Measurements from ENCODE around the gene AP5Z1. TPM values are rescaled to one million over a fixed set of nuclear protein-coding genes. Genes with fewer than 3 reads are reported as not detected.

The AP5Z1 gene
- polyA plus RNA-seq, 1 donor: 18.9 TPM

DNA sequence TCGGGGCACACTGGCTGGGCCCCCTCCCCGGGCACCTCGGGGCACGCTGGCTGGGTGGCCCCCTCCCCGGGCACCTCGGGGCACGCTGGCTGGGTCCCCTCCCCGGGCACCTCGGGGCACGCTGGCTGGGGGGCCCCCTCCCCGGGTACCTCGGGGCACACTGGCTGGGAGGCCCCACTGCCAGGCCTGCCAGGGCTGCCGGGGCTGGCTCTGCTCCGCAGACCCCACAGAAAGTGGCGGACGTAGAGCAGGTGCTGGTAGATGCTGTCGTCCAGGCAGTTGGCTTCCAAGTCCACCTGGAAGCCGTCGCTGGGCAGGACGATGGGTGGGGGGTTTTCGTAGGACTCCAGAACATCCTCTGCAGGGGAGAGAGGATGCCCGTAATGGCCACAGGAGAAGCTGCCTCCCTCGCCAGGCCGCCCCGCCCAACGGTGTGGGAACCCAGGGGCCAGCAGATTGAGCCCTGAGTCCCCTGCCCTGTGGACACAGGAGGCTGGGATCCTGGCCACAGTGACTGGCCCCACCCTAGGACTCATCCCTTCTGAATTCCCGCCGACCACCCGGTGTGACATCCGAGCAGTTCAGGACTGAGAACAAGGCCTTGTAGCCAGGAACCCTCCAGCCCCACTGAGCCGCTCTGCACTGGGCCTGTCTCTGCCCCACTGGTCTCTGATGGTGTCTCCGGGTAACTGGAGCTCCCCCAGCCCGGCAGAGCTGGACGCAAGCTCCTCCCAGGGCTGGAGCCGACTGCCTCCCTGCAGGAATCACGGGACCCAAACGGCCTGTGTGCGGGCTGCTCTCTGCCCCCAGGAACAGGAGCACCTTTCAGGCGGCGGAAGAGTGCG, 28.2 kb downstream of the AP5Z1 start:
- DNase-seq: peak; percentile 47

DNA sequence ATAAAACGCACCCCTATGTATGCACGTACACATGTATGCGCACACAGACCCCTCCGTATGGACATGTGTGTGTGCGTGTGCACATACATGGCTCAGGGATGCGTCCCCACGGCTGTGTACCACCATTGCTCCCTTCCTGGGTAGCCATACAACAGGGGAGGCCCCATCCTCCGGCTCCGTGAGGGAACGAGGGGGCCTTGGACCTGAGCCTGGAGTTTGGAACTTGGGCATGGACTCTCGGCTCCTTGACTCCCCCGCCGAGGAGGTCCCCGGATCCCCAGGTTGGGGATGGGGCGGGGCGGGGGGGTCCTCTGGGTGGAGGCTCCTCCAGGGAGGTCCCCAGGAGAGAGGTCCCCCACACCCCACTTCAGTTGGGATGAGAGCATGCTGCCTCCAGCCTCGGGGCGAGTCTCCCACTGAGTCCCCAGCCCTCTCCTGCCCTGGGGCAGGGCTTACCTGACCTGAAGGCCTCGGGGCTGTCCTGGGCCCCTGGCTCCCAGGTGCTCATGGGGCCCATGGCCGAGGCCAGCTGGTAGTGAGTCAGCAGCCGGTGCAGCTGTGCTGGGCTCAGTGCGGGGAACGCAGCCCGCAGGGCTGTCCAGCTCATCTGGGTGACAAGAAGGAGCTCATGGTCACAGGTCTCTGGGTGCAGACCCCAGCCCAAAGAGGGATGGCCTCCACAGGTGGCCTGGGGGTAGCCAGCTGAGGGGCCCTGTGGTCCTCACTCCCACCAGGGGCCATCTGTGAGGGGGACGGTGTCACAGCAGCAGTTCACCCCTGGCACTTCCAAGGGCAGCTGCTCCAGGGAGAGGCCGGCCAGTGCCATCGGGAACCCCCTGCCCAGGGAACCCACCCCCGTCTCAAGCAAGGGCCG, 29.9 kb downstream of the AP5Z1 start:
- DNase-seq: no peak

DNA sequence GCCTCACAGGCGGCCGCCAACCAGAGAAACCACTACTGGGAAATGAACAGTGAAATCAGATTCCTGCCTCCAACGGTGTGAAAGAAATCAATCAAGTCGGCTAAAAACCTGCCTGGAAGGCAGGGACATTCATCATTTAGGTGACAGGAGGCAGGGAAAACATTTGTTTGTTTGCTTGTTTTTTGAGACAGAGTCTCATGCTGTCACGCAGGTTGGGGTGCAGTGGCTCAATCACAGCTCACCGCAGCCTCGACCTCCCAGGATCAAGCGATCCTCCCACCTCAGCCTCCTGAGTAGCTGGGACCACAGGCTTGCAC, 30.5 kb downstream of the AP5Z1 start:
- DNase-seq: no peak

DNA sequence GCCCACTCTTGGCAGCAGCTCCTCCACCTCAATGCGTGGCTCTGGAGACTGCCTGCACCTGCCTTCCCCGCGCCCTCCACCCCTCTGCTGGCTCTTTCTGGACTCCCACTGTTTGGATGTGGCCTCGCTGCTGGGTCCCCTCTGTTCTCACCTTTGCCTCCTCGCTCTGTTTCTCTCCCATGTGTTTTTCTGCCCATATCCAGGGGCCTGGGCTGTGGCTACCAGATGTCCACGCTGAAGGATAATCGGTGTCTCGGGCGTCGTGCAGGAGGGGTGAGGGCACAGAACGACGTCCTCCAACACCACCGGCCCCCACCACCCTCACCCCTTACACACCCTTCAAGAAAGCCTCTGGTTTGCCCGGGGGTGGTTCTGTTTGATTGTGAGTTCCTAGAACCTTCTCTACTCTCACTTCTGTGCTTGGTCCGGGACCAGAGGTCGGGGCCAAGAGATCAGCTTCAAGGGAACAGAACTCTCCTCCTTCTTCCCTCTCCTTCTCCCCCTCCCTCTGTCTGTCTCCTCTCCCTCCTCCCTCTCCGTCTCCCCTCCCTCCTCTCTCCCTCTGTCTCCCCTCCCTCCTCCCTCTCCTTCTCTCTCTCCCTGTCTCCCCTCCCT, 31.7 kb downstream of the AP5Z1 start:
- no peak for DNase-seq

DNA sequence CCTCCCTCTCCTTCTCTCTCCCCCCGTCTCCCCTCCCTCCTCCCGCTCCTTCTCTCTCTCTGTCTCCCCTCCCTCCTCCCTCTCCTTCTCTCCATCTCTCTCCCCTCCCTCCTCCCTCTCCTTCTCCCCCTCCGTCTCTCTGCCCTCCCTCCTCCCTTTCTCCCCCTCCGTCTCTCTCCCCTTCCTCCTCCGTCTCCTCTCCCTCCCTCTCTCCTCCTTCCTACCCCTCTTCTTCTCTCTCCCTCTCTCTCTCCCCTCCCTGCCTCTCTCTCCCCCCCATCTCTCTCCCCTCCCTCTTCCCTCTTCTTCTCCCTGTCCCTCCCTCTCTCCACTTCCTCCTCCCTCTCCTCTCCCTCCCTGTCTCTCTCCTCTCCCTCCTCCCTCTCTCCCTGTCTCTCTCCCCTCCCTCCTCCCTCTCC, 32.2 kb downstream of the AP5Z1 start:
- peak; percentile 43 for DNase-seq

DNA sequence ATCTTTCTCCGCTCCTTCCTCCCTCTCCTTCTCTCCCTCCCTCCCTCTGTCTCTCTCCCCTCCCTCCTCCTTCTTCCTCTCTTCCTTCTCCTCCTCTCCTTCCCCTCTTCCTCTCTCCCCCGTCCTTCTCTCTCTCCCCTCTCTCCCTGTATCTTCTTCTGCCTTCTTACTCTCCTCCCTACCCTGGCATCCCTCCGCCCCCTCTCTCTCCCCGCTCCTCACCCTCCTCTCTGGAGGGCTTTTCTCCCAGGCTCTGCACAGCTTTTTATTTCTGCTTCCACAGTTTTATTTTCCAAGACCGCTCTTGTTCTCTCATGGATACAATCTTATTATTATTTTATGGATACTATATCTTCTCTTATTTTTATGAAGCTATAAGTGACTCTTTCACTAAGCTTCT, 32.6 kb downstream of the AP5Z1 start:
- no peak for DNase-seq

DNA sequence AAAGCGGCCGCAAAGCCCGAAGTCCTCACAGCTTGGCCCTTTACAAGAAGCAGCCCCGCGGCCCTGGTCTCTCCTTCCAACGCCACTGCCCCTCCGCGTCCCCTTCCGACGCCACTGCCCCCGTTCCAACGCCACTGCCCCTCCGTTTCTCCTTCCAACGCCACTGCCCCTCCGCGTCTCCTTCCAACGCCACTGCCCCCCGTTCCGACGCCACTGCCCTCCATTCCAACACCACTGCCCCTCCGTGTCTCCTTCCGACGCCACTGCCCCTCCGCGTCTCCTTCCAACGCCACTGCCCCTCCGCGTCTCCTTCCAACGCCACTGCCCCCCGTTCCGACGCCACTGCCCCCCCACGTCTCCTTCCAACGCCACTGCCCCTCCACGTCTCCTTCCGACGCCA, 33.1 kb downstream of the AP5Z1 start:
- DNase-seq: no peak

DNA sequence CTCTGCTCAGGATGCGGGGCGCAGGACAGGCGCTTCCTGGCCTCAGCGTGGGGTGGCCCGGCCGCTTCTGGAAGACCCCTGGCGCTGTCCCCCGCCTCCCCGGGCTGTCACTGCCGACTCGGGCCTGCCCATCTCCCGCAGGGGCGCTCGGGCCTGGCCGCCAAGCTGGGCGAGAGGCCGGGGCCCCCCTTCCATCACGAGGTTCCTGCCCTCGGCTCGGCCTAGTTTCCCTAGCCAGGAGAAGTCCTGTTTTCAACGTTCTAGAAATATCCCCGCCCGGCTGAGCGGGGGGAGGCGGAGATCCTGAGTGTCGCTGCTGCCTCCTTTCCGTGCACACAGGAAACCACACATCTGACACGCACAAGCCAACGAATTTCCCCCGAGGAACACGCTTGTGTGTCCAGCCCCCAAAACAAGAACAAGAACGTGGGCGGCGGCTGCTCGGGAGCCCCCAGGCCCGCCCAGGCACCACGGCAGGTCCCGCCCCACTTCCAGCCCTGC, 33.7 kb downstream of the AP5Z1 start:
- DNase-seq: no peak

DNA sequence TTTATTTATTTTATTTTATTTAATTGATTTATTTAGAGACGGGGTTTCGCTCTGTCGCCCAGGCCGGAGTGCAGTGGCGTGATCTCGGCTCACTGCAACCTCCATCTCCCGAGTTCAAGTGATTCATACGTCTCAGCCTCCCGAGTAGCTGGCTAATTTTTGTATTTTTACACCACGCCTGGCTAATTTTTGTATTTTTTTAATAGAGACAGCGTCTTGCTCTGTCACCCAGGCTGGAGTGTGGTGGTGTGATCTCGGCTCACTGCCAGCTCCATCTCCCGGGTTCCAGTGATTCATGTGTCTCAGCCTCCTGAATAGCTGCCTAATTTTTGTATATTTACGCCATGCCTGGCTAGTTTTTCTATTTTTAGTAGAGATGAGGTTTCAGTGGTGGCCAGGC, 34.2 kb downstream of the AP5Z1 start:
- DNase-seq: no peak

DNA sequence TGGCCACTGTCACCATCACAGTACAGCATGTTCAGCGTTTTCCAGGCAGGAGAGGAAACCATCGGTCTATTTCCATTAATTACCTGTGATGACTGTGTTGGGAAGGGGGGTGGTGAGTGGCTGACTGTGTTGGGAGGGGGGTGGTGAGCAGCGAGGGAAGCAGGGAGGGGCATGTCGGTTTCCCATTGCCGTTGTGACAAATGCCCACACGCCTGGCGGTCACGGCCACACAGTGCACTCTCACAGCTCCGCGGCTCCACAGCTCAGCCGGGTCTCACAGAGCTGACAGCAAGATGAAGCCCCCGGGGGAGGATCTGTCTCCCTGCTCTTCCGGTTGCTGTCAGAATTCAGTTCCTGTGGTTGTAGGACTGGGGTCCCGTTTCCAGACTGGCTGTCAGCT, 39.0 kb downstream of the AP5Z1 start:
- DNase-seq: no peak

DNA sequence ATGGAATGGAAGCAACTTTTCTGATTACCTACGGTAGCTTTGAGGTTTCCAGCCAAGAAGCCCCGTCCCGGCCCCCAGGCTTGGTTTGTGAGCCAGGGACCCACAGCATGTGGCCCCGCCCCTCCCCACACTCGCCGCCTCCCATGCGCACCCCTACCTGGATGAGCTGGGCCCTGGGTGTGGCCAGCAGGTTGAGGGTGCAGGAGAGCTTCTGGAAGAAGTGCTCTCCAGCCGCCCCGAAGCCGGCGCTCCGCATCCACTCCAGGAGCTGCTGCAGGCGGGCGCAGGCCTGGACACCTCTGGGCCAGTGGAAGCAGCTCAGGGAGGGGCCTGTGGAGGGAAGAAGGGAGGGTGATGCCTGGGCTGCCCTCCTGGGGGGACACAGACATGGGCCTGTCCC, 39.7 kb downstream of the AP5Z1 start:
- no peak for DNase-seq

DNA sequence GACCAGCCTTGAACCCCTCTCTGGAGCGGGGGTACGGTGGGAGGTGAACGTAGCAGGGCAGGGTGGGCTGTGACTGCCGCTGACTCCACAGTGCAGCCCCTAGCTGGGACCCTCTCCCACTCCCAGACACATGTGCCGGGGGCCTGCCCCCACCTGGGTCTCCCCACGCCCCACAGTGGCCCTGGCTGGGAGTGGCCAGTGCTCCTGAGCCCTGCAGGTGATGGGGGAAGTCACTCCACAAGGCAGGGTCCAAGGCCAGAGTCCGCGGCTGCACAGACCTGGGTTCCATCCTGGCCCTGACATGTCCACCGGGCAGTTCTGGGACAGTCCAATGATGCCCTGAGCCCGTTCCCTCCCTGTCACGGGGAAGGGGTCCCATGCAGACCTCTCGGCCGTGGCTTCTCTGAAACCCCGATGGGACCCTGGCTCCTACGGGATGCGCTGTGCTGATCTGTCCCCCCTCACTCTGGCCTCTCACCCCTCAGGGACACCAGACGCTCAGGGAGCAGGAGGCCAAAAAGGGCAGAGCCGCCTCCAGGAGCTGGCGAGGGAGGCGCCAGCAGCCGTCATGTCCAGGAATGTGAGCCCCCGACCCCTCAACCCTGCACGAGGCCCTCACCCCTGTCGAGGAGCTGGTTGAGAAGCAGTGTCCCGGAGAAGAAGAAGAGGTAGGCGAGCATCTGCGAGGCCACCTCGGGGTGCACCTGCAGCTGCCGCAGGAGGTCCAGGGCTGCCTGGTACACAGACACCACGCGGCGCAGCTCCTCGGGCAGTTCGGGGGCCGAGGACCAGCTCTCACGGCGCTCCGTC, 40.4 kb downstream of the AP5Z1 start:
- no peak for DNase-seq

DNA sequence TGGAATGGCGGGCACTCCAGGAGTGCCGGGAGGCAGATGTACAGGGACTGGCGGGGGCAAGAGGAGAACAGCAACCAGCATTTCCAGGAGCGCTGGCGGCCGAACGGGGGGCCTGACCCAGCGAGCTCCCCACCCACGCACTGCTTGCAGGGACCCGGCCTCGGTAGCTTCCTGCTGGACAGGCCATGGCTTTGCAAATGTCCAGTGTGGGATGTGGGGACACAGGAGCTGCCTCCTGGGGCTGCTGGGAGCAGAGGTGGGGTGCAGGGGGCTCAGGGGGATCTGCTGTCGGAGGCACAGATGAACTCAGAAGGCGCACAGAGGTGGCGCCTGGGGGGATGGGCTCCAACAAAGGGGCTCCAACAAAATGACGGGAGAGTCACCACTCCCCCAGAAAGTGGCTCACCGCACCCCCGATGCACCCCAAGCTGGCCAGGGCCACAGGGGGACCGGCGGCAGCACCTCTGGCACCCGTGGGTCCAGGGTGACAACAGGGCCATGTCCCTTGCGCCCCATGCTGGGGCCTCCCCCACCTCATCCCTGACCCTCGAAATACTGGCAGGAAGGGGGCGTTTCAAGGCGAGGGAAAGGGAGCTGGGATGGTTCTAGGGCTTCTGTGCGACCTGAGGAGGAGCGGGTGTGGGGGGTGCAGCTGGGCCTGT, 41.1 kb downstream of the AP5Z1 start:
- DNase-seq: no peak

DNA sequence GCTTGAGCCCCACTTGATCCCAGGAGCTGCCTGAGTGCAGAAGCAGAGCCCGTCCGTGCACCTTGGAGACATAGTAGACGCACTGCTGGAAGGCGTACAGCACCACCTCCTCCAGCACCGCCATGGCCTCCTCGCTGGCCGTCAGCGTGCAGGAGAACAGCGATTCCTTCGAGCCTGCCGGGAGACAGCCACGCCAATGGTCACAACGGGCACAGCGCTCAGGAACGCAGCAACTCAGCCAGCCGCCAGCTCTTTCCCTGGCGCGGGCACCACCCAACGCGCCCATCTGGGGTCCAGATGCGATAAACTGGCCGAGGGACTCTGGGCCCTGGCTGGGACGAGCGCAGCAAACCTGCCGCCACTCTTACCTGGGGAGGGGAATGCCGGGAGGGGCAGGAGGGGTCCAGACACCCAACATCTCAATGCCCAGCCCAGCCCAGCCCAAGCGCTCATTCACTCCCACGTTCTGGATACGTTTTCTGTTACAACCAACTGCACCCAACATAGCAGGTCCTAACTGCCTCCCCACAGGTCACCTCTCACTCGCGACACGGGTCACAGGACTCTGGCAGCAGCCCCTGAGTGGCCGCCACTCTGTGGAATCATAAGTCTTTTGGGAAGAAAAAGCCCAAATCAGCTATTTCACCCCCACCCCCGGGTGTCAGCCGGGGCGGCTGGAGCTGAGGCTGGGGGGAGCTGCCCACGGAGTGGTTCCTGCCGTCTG, 41.9 kb downstream of the AP5Z1 start:
- no peak for DNase-seq

DNA sequence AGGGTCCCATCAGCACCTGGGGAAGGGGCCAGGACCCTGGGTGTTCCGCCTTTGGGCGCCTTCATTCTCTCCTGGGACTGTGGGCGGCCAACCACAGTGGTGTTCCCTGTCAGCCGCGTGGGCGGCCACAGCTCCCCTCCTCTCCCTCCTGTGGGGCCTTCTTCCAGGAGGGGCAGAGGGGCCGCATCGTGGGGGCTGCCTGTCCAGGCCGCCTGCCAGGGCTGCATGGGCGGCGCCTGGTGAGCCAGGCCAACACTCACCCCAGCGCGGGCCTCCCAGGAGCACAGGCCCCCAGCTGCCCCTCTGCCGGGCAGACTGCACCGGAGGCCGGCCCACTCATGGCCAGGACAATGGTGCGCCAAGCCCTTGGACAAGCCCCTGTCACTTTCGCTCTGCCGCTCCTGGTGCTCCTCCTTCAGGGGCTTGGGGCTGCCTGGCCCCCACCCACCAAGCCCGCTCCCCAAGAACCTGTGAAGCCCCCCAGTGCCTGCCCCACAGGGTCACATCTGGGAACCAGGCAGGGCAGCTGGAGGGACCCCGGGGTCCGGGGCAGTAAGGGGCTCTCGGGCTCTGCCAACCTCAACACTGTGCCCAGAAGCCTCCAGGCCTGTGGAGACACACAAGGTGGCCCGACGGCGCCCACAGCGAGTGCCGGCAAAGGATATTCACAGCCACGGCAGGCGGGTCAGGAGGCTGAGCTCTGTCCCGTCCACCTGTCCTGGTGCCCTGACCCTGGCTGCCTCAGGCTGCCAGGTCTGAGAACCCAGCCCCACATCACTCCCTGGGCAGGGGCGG, 42.8 kb downstream of the AP5Z1 start:
- no peak for DNase-seq

DNA sequence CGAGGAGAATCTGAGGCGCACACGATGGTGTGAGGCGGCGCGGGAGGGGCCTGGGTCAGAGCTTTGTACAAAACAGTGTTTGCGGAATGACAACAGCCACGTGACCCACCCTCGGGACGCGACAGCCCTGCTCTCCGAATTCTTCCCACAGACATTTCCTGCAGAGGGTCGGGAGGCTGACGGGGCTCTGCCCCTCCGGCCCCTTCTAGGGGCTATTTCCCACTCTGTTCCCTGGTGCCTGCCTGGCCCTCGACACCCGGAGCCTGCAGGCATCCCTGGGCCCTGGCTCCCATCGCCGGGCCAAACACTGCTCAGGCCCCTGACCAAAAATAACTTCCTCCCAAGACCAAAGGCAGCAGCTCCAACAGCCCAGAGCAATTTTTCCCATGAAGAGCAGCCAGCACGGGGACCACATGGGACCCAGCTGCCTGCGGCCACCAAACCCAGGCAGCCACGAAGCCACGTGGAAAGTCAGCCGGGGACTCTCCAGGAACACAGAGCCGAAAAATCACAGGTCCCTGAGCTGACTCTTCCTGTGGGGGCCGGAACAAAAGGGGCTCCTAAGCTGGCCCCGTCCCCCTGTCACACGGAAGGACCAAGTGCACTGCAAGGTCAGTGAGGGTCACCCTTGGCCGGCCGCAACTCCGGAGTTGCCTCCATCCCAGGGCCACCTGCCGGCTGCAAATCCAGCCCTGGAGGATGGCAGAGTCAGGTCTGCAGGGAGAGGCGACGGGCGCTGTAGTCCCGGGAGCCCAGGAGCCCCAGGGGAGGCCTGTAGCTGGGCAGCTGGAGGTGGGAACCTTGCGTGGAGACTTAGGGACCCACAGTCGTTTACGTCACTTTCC, 44.4 kb downstream of the AP5Z1 start:
- no peak for DNase-seq

DNA sequence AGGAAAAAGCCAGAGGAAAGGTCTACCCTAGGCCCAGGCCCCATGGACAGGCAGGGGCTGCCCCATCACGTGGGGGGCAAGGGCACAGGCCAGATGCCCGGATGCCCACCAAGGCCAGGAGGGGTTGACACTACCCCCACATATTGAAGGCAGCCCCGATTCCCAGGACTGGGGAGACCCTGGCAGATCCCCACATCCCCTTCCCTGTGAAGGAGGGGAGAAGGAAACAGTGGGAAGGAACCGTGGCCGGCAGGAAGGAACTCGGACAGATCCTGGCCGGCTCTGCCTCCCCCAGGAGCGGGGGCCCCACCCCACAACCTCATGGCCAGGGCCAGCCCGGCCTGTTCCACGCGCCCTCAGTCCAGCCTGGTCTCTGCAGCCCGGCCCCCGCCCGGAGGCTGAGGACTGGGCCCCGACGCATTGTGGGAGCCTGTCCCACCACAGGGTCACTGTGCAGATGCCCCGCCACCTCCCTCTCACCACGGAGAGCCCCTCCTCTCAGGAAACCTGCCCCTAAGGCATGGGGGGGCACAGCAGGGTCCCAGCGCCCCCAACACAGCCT, 45.1 kb downstream of the AP5Z1 start:
- no peak for DNase-seq

DNA sequence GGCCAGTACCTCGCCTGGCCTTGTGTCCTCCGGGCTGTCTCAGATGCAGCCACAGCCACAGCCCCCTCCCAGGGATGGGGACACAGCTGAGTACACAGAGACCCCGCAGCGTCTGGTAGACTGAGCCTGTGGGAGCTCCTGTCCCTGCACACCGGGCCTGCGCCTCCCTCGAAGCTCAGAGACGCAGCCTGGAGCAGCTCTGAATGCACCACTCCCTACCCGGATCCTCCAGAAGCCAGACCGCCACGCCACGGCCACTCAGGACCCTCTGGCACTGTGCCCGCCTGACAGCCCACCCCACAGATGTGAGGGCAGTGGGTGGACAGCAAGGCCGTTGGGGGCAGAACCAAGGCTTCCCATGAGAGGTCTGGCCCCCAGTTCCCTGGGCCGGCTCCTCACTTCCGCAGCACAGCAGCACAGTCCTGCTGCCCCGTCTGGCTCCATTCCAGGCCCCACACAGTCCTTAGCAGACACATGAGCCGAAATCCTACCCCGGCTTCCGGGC, 45.6 kb downstream of the AP5Z1 start:
- DNase-seq: no peak
